Heart left ventricle (tissue), 16 donors: Measurements from ENCODE around the gene KIF13A. TPM values are rescaled to one million over a fixed set of nuclear protein-coding genes. Genes with fewer than 3 reads are reported as not detected.

Source experiments
- ATAC-seq, 4 donors: fragments of 200-7000 bp; cut with Tn5 transposase; one replicate each; pipeline ENCODE4 v1.9.1; 2020 to 2022; ENCODE audit warnings: moderate library complexity in 4 of 4, mild to moderate bottlenecking in 3 of 4, moderate number of reproducible peaks in 1 of 4
- DNase-seq, 5 donors: peaks; one replicate each; pipeline ENCODE4 v3.0.0-alpha.2; 2020
- H3K27ac ChIP-seq, 12 donors: fragments of 200-600 bp; sonication (generic) in 4 of 12; one replicate each; pipeline versions ENCODE4 v1.5.0 to v1.8.0; 2016 to 2022; ENCODE audit warnings: mild to moderate bottlenecking in 2 of 12
- H3K27me3 ChIP-seq, 9 donors: fragments of 200-600 bp; sonication (generic) in 2 of 9; one replicate each; pipeline versions ENCODE4 v1.5.1 to v1.8.0; 2016 to 2022; ENCODE audit warnings: mild to moderate bottlenecking in 3 of 9
- H3K36me3 ChIP-seq, 9 donors: fragments of 200-600 bp; sonication (generic) in 2 of 9; one replicate each; pipeline versions ENCODE4 v1.5.0 to v1.8.0; 2018 to 2022; ENCODE audit warnings: mild to moderate bottlenecking in 2 of 9
- H3K4me1 ChIP-seq, 12 donors: fragments of 200-600 bp; sonication (generic) in 4 of 12; one replicate each; pipeline versions ENCODE4 v1.5.0 to v1.8.0; 2016 to 2022; ENCODE audit warnings: mild to moderate bottlenecking in 3 of 12
- H3K4me3 ChIP-seq, 12 donors: fragments of 200-600 bp; sonication (generic) in 4 of 12; one replicate each; pipeline versions ENCODE4 v1.5.0 to v1.8.0; 2017 to 2022; ENCODE audit warnings: mild to moderate bottlenecking in 9 of 12, moderate library complexity in 4 of 12
- H3K9me3 ChIP-seq, 12 donors: fragments of 200-600 bp; sonication (generic) in 4 of 12; one replicate each; pipeline versions ENCODE4 v1.5.0 to v1.8.0; 2016 to 2022; ENCODE audit warnings: mild to moderate bottlenecking in 1 of 12
- CTCF ChIP-seq, 12 donors: fragments of 200-600 bp; sonication (generic) in 4 of 12; IDR thresholded peaks; one replicate each; pipeline versions ENCODE4 v1.5.0 to v1.8.0; 2018 to 2022; ENCODE audit warnings: antibody characterized with exemption in 12 of 12, mild to moderate bottlenecking in 5 of 12
- POLR2A ChIP-seq, 2 donors: fragments of 450-650 bp; IDR thresholded peaks; one replicate each; pipeline ENCODE4 v1.6.1; 2017; ENCODE audit warnings: antibody characterized with exemption in 2 of 2, mild to moderate bottlenecking in 2 of 2, moderate library complexity in 2 of 2
- WGBS, 4 donors: extraction: QIAGEN DNeasy Blood & Tissue Kit in 2 of 4; methylation state at CpG; one replicate each; pipeline versions ENCODE4 v1.1.5 to v1.1.7; 2013 to 2018; 5-methylcytosine and 5-hydroxymethylcytosine counted together
- intact Hi-C, 10 donors: fragments of 100-400 bp; cut with DNase I; formaldehyde crosslinking; loops; one replicate each; pipeline versions ENCODE4 v1.11.1 to v1.14.2; 2022
- polyA plus RNA-seq, 2 donors: library from polyadenylated mRNA; stranded (reverse); fragments of 200-250 nt; gene quantifications; one replicate each; pipeline ENCODE4 v1.2.3, GENCODE V29; 2013
- total RNA-seq, 9 donors: library from RNA; depleted of rRNA in 2 of 9; stranded (reverse); fragments of >200 nt in 2 of 9; fragmentation: NEBNext Ultra II Directional in 3 of 9; extraction: Animal tissue kit (Norgen Biotek cat#: 25700) in 3 of 9; gene quantifications; one replicate each; pipeline versions ENCODE4 v1.1.0 to v1.2.4, GENCODE V29; 2016 to 2023
- donor health status: ischemic (EF 13 %, LVEDD 7.1; RV severe dilation, severe dysfunction).
- donor health status: healthy with polysubstance abuse.
- donor health status: DM: no; HTN: yes; CAD: no.
- donor health status: DM: no; HTN: no; CAD: no.
- donor health status: ischemic (EF 25% LVEDD 6.9; RV normal size, moderate dysfunction).
- donor health status: ischemic (EF 25% LVEDD 5.7; RV mildly dilated, moderate dysfunction).
- donor health status: healthy.
- donor health status: DM: yes; HTN: yes; CAD: no.
- donor health status: ischemic (EF 35%, LVEDD 5.7; RV mildly dilated, moderate dysfunction).
- donor health status: nonischemic (EF 11% LVEDD 7.7; RV severe dilation, severe dysfunction).
- donor health status: DM: yes; HTN: yes; CAD: no.
- donor health status: PGD.
- donor health status: ischemic (EF 29% LVEDD 5.4; RV normal size, mild dysfunction).
- donor health status: nonischemic (EF 23%, LVEDD 6.1; RV moderate dilation, normal function).

Gene KIF13A
- total and polyA plus RNA-seq, 11 donors: 17.1 to 148 (median 72.2) TPM

- H3K27ac ChIP-seq: peak overlapping the region; percentile 82 to 99 (median 92)
- ATAC-seq (no peak), DNase-seq (no peak)
- peaks cover 0 to 2% (median 0%) of the 10 kb centered on the region in 9 donors for H3K27me3 ChIP-seq
- intact Hi-C loops: loop anchor here (2.0 to 10.0 kb wide), 15 partner anchors 23 to 381 kb away; partner anchors contain the start of genes NHLRC1 (in 4 of the 10), FAM8A1 (in 1 of the 10) and NUP153 (in 1 of the 10)
- no peaks in the 10 kb centered on the region for H3K9me3 ChIP-seq
- peaks cover 0 to 20% (median 0%) of the 10 kb centered on the region in 9 donors for H3K36me3 ChIP-seq
- peaks cover 0 to 55% (median 22%) of the 10 kb centered on the region in 12 donors for H3K4me1 ChIP-seq
- WGBS, 4 donors: 14 to 23% (median 20%) methylated on average over 11 of the region's 11 CpGs
- no peak for TF ChIP-seq POLR2A (IDR thresholded peaks at IDR 0.05)
- no peak for TF ChIP-seq CTCF (IDR thresholded peaks at IDR 0.05)
- H3K4me3 ChIP-seq: peak overlapping the region; percentile 52 to 97 (median 78)
These were observed 1.3 kb downstream of the KIF13A start for GRCh38 chr6:17985934-17986655.

DNA sequence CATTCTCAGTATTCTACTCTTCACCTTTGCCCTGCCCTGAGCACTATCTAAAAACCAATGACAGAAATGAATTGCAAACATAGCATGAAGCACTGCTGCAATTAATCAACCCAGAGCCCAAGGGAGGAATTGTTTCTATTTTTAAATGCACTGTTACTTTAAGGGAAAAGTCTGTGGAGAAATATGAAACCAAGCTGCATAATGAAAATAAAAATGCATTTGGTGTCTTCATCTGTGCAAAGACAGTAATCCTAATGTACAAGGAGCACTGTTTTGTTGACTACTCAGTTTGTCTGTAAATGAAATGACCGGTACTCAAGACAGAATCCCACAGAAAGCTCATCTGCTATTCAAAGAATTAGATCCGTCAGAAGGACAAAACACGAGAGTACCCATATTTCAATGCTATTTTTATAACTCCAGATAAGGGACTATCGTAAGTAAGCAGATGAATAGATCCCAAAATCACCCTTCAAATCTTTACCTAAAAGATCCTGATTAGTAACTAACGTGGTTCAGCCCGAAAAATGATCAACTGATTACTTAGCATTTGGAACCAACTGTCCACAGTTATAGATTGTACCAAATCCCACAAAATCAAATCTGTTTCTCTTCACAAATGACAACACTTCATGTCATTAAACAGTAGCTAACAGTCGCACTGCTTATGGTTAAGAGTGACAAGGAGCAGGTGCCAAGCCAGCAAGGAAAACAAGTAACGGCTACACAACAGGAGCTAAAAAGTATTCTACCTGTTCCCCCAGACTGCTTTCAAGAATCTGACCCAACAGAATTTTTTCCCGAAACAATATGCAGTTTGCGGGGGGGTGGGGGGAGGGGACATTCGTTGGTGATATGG lies 2.4 kb downstream of the KIF13A start:
- TF ChIP-seq CTCF (IDR thresholded peaks at IDR 0.05): no peak
- intact Hi-C loops: loop anchor here (2.0 to 10.0 kb wide), 13 partner anchors 22 to 380 kb away; partner anchors contain the start of genes NHLRC1 (in 3 of the 10), FAM8A1 (in 1 of the 10) and NUP153 (in 1 of the 10)
- DNase-seq (no peak), ATAC-seq (no peak)
- Histone ChIP-seq H3K4me3 (peak overlapping the region; percentile 2 to 97 (median 78)), H3K4me1 (peaks cover 0 to 63% (median 27%) of the 10 kb centered on the region in 12 donors), H3K27me3 (peaks cover 0 to 2% (median 0%) of the 10 kb centered on the region in 9 donors), H3K27ac (peak overlapping the region; percentile 28 to 99 (median 91)), H3K9me3 (no peaks in the 10 kb centered on the region), H3K36me3 (peaks cover 0 to 20% (median 0%) of the 10 kb centered on the region in 9 donors)
- 6 to 16% (median 9%) methylated on average over 11 of the region's 11 CpGs for WGBS, 4 donors

- 2 to 12% (median 4%) methylated on average over 1 of the region's 1 CpG for WGBS, 4 donors
- no peaks in the 10 kb centered on the region for H3K9me3 ChIP-seq
- H3K36me3 ChIP-seq: peaks cover 0 to 20% (median 0%) of the 10 kb centered on the region in 9 donors
- peaks cover 0 to 2% (median 0%) of the 10 kb centered on the region in 9 donors for H3K27me3 ChIP-seq
- TF ChIP-seq CTCF (IDR thresholded peaks at IDR 0.05) (no peak), POLR2A (IDR thresholded peaks at IDR 0.05) (no peak)
- H3K27ac ChIP-seq: peak overlapping the region in 10 of 12 donors; percentile 10 to 97 (median 90)
- no peak for DNase-seq
- H3K4me1 ChIP-seq: peaks cover 0 to 67% (median 30%) of the 10 kb centered on the region in 12 donors
- intact Hi-C loops: loop anchor here in 8 of 10 donors (2.0 to 10.0 kb wide), 8 partner anchors 22 to 380 kb away; partner anchors contain the start of genes FAM8A1 (in 1 of the 8) and NUP153 (in 1 of the 8)
- peak overlapping the region in 11 of 12 donors; percentile 16 to 97 (median 77) for H3K4me3 ChIP-seq
- no peak for ATAC-seq
These were observed 3.0 kb downstream of the KIF13A start for GRCh38 chr6:17984399-17984798.
